Measurements from ENCODE around the gene MAT2A. TPM values are rescaled to one million over a fixed set of nuclear protein-coding genes. Genes with fewer than 3 reads are reported as not detected.
A peak's percentile ranks its signal among the peaks of the same experiment; 100 is the strongest.

MAT2A gene
- 100 to 1,000 TPM; 138 to 171 (median 158) TPM for total RNA-seq (2021; fragmentation: NEBNext Ultra II Directional; extraction: Animal tissue kit (Norgen Biotek cat#: 25700))
- long read RNA-seq, transcript MAT2A-201 (9 exons, 2,819 nt), result major isoform, 126 of 171 reads
- long read RNA-seq, partial matches to known transcripts, result 23 of 171 reads
- long read RNA-seq, other reads (novel, unspliced or antisense), result 22 of 171 reads

- peak; percentile 89 for DNase-seq
- Mint-ChIP-seq H3K4me1 (ENCODE audit: low read depth) (peaks cover 57% of the 10 kb centered on the region), H3K36me3 (ENCODE audit: low read depth) (peaks cover 44% of the 10 kb centered on the region), H3K27ac (peak within 1 kb of the TSS; percentile 99), H3K4me3 (peak within 1 kb of the TSS; percentile 93), H3K9me3 (no peaks in the 10 kb centered on the region), H3K27me3 (ENCODE audit: insufficient read depth) (peaks cover 24% of the 10 kb centered on the region)
- TF ChIP-seq CTCF (IDR thresholded peaks at IDR 0.05), result peak; percentile 84
Measured at GRCh38 chr2:85538507-85539360, at the start of gene MAT2A. Gene MAT2A, plus strand, starts transcription at chr2:85539168. Its CDS starts 120 bp downstream, at chr2:85539288.

DNA sequence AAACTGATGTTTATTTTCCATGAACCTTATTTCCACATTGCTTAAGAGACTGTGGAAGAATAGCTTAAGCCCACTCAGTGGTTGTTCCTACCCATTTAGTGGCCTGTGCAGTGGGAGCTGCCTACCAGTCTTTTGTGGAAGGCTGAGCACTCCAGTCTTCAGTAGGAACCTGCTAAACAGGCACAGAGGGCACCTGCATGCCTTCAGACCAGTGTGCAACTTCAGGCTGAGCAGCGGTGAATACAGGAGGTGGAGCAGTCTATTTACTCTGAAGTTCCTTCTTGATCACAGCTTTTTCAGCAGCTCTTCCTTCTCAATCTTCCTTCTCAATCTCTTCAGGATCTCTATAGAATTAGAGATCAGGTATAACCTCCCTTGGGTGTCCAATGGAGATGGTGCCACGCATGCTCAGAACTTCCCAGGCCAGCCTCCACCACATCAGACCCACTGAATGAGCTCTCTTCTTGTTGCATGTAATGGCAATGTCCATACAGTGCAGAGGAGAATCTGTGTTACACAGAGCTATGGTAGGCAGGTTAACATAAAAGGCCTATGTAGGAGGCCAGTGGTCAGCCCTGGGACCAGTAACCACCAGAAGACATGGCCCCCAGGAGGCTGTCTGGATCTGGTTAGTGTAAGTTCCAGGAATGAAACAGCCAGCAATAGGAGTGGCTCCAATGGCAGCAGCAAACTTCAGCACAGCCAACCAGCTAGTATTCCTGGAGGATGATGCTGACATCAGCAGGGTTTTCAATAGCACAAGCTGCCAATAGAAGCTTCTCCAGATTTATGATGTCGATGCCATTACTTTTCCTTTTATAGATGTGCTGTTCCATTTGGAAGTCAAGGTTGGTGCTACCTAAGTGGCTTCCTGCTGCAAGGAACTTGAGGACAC, 47.9 kb upstream of the MAT2A start:
- H3K36me3 Mint-ChIP-seq (ENCODE audit: low read depth), result no peaks in the 10 kb centered on the region
- H3K9me3 Mint-ChIP-seq, result no peaks in the 10 kb centered on the region; the same call in 1 of the 2 replicates
- H3K4me1 Mint-ChIP-seq (ENCODE audit: low read depth), result no peaks in the 10 kb centered on the region
- H3K4me3 Mint-ChIP-seq, result no peak overlapping the region
- DNase-seq, result no peak
- no peak for TF ChIP-seq CTCF (IDR thresholded peaks at IDR 0.05)
- no peaks in the 10 kb centered on the region for H3K27me3 Mint-ChIP-seq (ENCODE audit: insufficient read depth)
- no peak overlapping the region for H3K27ac Mint-ChIP-seq

GRCh38 chr2:85496436-85496835, 42.5 kb upstream of the MAT2A start:
- no peak for TF ChIP-seq CTCF (IDR thresholded peaks at IDR 0.05)
- Mint-ChIP-seq H3K27me3 (ENCODE audit: insufficient read depth) (no peaks in the 10 kb centered on the region), H3K4me1 (ENCODE audit: low read depth) (peaks cover 31% of the 10 kb centered on the region), H3K9me3 (no peaks in the 10 kb centered on the region), H3K36me3 (ENCODE audit: low read depth) (peaks cover 8% of the 10 kb centered on the region; the same call in 1 of the 2 replicates), H3K4me3 (no peak overlapping the region), H3K27ac (no peak overlapping the region)
- no peak for DNase-seq

DNA sequence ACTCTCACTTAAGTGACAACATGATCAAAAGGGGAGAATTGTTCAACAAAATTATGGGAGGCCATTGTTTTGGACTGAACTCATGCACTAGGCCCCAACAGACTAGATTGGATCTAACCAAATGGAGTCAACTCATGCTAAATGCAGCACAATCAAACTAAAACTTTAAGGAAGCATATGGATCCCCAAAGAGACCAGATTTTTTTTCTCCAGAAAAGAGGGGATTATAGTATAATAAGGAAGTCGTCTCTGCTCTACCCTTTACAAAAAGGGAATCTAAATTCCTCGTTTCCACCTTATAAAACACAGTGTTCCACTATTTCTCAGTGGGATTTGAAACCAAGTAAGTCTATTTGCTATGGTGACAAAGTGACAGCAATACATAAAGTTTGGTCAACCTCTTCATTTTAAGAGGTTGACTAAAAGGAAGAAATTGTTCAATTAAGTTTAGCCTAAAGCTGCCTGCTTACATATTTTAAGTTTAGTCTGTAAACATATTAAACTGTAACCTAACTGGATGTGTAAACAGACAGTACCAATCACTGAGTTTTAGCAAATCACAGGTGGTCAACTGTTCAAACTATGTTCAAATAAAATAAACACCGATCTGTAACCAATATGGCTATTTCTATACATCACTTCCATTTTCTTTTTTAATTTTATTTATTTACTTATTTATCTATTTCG, 40.9 kb upstream of the MAT2A start:
- no peak for DNase-seq
- Mint-ChIP-seq H3K27me3 (ENCODE audit: insufficient read depth) (no peaks in the 10 kb centered on the region), H3K36me3 (ENCODE audit: low read depth) (peaks cover 8% of the 10 kb centered on the region; the same call in 1 of the 2 replicates), H3K27ac (no peak overlapping the region), H3K9me3 (no peaks in the 10 kb centered on the region), H3K4me3 (no peak overlapping the region), H3K4me1 (ENCODE audit: low read depth) (peaks cover 42% of the 10 kb centered on the region)
- no peak for TF ChIP-seq CTCF (IDR thresholded peaks at IDR 0.05)

- H3K4me3 Mint-ChIP-seq, result no peak overlapping the region
- no peak for DNase-seq
- TF ChIP-seq CTCF (IDR thresholded peaks at IDR 0.05), result no peak
- no peaks in the 10 kb centered on the region for H3K9me3 Mint-ChIP-seq
- peaks cover 74% of the 10 kb centered on the region for H3K4me1 Mint-ChIP-seq (ENCODE audit: low read depth)
- H3K36me3 Mint-ChIP-seq (ENCODE audit: low read depth), result peaks cover 8% of the 10 kb centered on the region; the same call in 1 of the 2 replicates
- no peak overlapping the region for H3K27ac Mint-ChIP-seq
- no peaks in the 10 kb centered on the region for H3K27me3 Mint-ChIP-seq (ENCODE audit: insufficient read depth)
Measured at GRCh38 chr2:85501248-85501647, 37.7 kb upstream of the MAT2A start.
